ENCODE results near the gene LMF1.

DNA sequence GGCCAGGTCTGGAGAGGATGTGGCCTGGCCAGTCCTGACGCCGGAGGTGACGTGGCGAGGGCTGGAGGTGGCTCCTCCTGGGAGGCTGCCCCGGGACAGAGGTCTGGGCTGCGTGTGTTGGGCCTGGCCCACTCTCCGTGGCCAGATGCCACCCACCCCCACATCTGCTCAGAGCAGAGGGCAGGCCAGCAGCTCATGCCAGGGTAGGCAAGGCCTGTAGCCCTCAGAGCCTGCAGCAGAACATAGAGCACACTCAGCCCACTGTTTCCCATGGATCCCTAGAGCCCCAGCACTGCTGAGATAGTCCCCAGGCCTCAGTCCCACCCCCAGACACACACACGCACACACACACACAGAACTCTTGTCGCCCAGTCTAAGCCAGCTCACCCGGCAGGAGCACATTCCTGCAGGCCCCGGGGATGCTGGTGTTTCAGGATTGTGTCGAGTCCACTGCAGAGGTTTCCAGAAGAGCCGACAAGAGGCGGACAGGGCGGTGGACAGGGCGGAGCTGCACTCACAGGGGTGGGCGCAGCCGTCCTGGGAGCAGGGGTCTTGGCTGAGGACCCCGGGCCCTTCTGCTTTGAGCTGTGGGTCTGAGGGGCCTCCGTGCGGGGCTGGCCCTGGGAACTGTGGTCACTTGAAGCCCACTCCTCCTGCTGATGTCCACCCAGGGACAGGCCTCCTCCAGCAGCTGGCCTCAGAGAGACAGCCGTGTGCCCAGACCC lies 44.1 kb upstream of the LMF1 start:
- TF ChIP-seq CTCF (IDR thresholded peaks at IDR 0.05) (no peak), ZFX (IDR thresholded peaks at IDR 0.05; ENCODE audit: borderline replicate concordance) (no peak)
